HFFc6 (cell line): ENCODE measurements around the gene CD200. TPM values are rescaled to one million over a fixed set of nuclear protein-coding genes. Genes with fewer than 3 reads are reported as not detected.

Experiments
- DNase-seq: peaks from one replicate; pipeline ENCODE4 v3.0.0-alpha.2; 2018
- H3K27ac Mint-ChIP-seq: 2 replicates; pipeline ENCODE4 v1.8.0; 2020; ENCODE audit warnings: mild to moderate bottlenecking, mixed read lengths
- H3K27me3 Mint-ChIP-seq: 2 replicates; pipeline ENCODE4 v1.8.0; 2021; ENCODE audit warnings: mild to moderate bottlenecking, moderate library complexity, mixed read lengths; ENCODE audit not compliant: insufficient read depth
- H3K36me3 Mint-ChIP-seq: 2 replicates; pipeline ENCODE4 v1.8.0; 2021; ENCODE audit warnings: low read depth, mixed read lengths
- H3K4me1 Mint-ChIP-seq: 2 replicates; pipeline ENCODE4 v1.8.0; 2020; ENCODE audit warnings: low read depth, mixed read lengths
- H3K4me3 Mint-ChIP-seq: 2 replicates; pipeline ENCODE4 v1.8.0; 2020; ENCODE audit warnings: mild to moderate bottlenecking, moderate library complexity, mixed read lengths
- H3K9me3 Mint-ChIP-seq: 2 replicates; pipeline ENCODE4 v1.8.0; 2020; ENCODE audit warnings: mild to moderate bottlenecking, mixed read lengths
- total RNA-seq, 6 experiments: library from RNA; stranded (reverse); fragmentation: NEBNext Ultra II Directional; extraction: Animal tissue kit (Norgen Biotek cat#: 25700); gene quantifications; 2 replicates in 1 of 6; 3 replicates in 5 of 6; pipeline ENCODE4 v1.2.3, GENCODE V29; 2021
- TF ChIP-seq, protein P1 (sequence below): fragments of 200-600 bp; sonication (generic); IDR thresholded peaks from 2 replicates; pipeline ENCODE4 v1.5.0; 2021; ENCODE audit warnings: antibody characterized with exemption, mild to moderate bottlenecking

Gene CD200
- total RNA-seq, 6 experiments from 2014 or later = not detected

DNA sequence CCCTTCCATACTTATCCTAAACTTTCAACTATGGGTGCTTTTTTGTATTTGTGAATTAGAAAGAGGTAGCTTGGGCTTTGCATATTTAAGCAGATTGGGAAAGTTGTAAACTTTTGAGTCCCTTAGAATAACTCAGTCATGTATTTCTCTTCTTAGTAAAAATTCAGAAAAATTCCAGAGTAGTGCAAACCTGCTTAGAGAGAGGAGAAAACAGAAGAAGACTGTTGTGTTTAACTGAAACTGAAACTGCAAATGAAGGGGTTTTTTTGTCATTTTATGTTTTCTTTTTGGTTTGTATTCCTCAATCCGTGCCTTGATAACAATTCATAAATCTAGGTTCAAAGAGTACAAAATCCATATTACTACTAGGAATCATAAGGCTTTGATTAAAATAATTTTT is 31.3 kb downstream of the CD200 start:
- no peaks in the 10 kb centered on the region for H3K9me3 Mint-ChIP-seq
- no peak for DNase-seq
- H3K27me3 Mint-ChIP-seq = peaks cover 12% of the 10 kb centered on the region
- H3K27ac Mint-ChIP-seq = no peak overlapping the region
- no peaks in the 10 kb centered on the region for H3K36me3 Mint-ChIP-seq
- no peaks in the 10 kb centered on the region for H3K4me1 Mint-ChIP-seq
- TF ChIP-seq, protein P1, sequence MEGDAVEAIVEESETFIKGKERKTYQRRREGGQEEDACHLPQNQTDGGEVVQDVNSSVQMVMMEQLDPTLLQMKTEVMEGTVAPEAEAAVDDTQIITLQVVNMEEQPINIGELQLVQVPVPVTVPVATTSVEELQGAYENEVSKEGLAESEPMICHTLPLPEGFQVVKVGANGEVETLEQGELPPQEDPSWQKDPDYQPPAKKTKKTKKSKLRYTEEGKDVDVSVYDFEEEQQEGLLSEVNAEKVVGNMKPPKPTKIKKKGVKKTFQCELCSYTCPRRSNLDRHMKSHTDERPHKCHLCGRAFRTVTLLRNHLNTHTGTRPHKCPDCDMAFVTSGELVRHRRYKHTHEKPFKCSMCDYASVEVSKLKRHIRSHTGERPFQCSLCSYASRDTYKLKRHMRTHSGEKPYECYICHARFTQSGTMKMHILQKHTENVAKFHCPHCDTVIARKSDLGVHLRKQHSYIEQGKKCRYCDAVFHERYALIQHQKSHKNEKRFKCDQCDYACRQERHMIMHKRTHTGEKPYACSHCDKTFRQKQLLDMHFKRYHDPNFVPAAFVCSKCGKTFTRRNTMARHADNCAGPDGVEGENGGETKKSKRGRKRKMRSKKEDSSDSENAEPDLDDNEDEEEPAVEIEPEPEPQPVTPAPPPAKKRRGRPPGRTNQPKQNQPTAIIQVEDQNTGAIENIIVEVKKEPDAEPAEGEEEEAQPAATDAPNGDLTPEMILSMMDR = no peak
- no peak overlapping the region for H3K4me3 Mint-ChIP-seq

DNA sequence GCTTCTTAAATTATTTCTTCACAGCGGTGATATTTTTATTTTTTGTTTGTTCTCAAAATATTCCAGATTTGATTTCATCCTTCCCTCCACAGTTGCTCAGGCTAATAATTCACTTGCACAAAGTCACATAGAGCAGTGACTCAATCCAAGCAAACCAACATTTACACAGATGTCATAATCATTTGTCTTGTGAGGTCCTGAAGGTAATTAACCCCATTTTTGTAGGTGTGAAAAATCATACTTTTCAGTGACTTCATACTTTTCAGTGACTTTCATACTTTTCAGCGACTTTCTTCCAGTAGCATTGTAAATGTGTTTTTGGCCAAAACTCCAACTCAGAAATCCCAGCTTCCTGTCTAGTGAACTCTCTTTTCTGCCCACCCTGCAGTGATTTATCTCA is 32.1 kb downstream of the CD200 start:
- H3K4me3 Mint-ChIP-seq = no peak overlapping the region
- H3K4me1 Mint-ChIP-seq = no peaks in the 10 kb centered on the region
- no peaks in the 10 kb centered on the region for H3K36me3 Mint-ChIP-seq
- no peaks in the 10 kb centered on the region for H3K9me3 Mint-ChIP-seq
- DNase-seq = no peak
- TF ChIP-seq, protein P1 = no peak
- H3K27me3 Mint-ChIP-seq = peaks cover 12% of the 10 kb centered on the region
- H3K27ac Mint-ChIP-seq = no peak overlapping the region

DNA sequence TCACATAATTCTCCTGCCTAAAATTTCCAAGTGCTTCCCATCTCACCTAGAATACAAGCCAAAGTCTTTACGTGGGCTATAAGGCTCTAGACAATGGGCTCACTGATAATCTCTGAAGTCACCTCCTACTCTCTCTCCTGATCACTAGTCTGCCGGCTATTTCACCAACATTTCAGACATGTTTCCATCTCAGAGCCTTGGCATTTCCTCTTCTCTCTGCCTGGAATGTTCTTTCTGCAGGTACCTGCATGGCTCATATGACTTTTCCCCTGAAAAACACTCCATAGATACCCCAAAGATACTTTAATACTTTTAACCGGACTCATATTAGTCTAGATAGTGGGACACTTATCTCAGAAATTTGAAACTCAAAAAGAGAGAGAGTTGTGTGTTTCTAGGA is 32.7 kb downstream of the CD200 start:
- no peak overlapping the region for H3K27ac Mint-ChIP-seq
- no peaks in the 10 kb centered on the region for H3K4me1 Mint-ChIP-seq
- no peaks in the 10 kb centered on the region for H3K36me3 Mint-ChIP-seq
- no peaks in the 10 kb centered on the region for H3K9me3 Mint-ChIP-seq
- peaks cover 12% of the 10 kb centered on the region for H3K27me3 Mint-ChIP-seq
- TF ChIP-seq, protein P1 = no peak
- DNase-seq = no peak
- H3K4me3 Mint-ChIP-seq = no peak overlapping the region

DNA sequence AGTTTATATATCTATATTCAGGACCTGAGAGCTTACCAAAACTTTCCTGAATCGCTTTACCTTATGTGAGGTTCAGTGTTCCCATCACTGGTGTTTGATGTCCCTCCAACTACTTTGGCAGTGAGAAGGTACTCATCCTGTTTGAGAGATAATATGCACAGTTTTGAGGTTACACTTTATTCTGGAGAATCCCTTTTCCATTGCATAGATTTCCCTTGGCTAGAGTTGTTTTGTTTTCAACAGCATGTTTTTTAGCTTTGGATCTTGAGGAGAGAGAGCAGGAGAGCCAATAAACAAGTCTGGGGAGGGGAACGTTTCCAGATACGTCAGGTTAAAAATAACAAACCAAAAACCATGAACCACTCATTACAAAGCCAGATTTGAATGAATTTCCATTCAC is 33.6 kb downstream of the CD200 start:
- Mint-ChIP-seq H3K4me3 (no peak overlapping the region), H3K27ac (no peak overlapping the region), H3K4me1 (no peaks in the 10 kb centered on the region), H3K36me3 (no peaks in the 10 kb centered on the region), H3K9me3 (no peaks in the 10 kb centered on the region), H3K27me3 (peaks cover 13% of the 10 kb centered on the region)
- DNase-seq = no peak
- TF ChIP-seq, protein P1 = no peak

DNA sequence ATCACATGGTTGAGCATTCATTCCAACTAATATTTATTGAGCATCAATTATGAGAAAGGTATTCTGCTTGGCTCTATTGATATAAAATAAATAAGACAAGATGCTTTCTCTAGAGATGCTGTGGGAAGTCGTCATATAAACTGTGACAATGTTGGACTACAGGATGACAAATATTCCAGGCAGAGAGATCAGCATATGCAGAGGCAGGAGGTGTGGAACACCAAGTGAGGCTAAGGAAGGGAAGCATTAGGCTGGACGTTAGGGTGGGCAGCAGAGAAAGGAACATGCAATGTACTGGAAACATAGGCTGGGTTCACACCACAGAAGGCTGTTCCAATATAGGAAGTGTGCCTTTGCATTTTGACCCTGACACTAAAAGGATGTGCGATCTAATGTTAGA is 38.6 kb downstream of the CD200 start:
- H3K27ac Mint-ChIP-seq = no peak overlapping the region
- TF ChIP-seq, protein P1 = no peak
- DNase-seq = no peak
- H3K27me3 Mint-ChIP-seq = peaks cover 10% of the 10 kb centered on the region
- peaks cover 3% of the 10 kb centered on the region for H3K4me1 Mint-ChIP-seq
- no peaks in the 10 kb centered on the region for H3K9me3 Mint-ChIP-seq
- H3K36me3 Mint-ChIP-seq = no peaks in the 10 kb centered on the region
- no peak overlapping the region for H3K4me3 Mint-ChIP-seq

DNA sequence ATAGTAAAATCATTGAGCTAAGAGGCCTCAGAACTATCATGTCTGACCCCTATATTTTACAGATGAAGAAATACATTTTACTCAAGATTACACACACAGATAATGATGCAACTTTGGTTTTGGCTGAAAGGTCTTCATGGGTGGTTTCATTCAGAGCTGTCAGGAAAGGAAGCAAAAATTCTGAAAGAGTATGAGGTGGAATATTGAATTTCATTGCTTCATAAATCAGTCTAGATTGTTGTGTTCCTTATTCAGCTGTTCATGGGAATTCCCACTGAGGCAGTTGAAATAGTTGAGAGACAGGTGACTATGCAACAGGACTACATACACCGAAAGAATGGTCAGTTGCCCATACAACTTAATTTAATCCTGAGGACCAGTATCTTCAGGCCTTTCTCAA is 39.4 kb downstream of the CD200 start:
- H3K4me3 Mint-ChIP-seq = no peak overlapping the region
- no peaks in the 10 kb centered on the region for H3K36me3 Mint-ChIP-seq
- H3K27ac Mint-ChIP-seq = no peak overlapping the region
- TF ChIP-seq, protein P1 = no peak
- H3K4me1 Mint-ChIP-seq = peaks cover 11% of the 10 kb centered on the region
- DNase-seq = no peak
- H3K27me3 Mint-ChIP-seq = peaks cover 8% of the 10 kb centered on the region
- H3K9me3 Mint-ChIP-seq = no peaks in the 10 kb centered on the region
